NCI-H187 (cell line): ENCODE measurements around the gene MEMO1.
"Not testable (repeated sequence)": the region's sequence is repeated elsewhere in the genome, so short reads cannot be mapped to it uniquely, and the experiment has no call there.

Experiments
- DNase-seq, 2 experiments: peaks; one replicate each; lab custom pipeline; 2025; lab: John Stamatoyannopoulos, UW

The MEMO1 gene

GRCh38 chr2:31998731-31999383 lies 12.0 kb downstream of the MEMO1 start:
- no peak for DNase-seq

GRCh38 chr2:31997653-31998052 lies 13.2 kb downstream of the MEMO1 start:
- DNase-seq = no peak

GRCh38 chr2:31996571-31997150 lies 14.1 kb downstream of the MEMO1 start:
- DNase-seq = no peak

GRCh38 chr2:31992934-31993333 lies 17.9 kb downstream of the MEMO1 start:
- no peak for DNase-seq

GRCh38 chr2:31992025-31992579 lies 18.7 kb downstream of the MEMO1 start:
- no peak for DNase-seq

GRCh38 chr2:31989946-31990345 lies 20.9 kb downstream of the MEMO1 start:
- DNase-seq = no peak

GRCh38 chr2:31987454-31988220 lies 23.2 kb downstream of the MEMO1 start:
- DNase-seq = no peak

GRCh38 chr2:31986906-31987305 lies 23.9 kb downstream of the MEMO1 start:
- no peak for DNase-seq

- DNase-seq = no peak
These were observed 26.9 kb downstream of the MEMO1 start for GRCh38 chr2:31983762-31984467.

- no peak for DNase-seq
These were observed 30.0 kb downstream of the MEMO1 start for GRCh38 chr2:31980674-31981356.

- no peak for DNase-seq
These were observed 30.9 kb downstream of the MEMO1 start for GRCh38 chr2:31979956-31980355.

GRCh38 chr2:31979018-31979417 lies 31.8 kb downstream of the MEMO1 start:
- no peak for DNase-seq

GRCh38 chr2:31978436-31978835 lies 32.4 kb downstream of the MEMO1 start:
- no peak for DNase-seq

- DNase-seq = no peak
These were observed 37.1 kb downstream of the MEMO1 start for GRCh38 chr2:31973665-31974064.

- DNase-seq = no peak
These were observed 38.7 kb downstream of the MEMO1 start for GRCh38 chr2:31972059-31972458.

GRCh38 chr2:31969178-31969577 lies 41.6 kb downstream of the MEMO1 start:
- DNase-seq = no peak

GRCh38 chr2:31967790-31968189 lies 43.0 kb downstream of the MEMO1 start:
- DNase-seq = no peak

GRCh38 chr2:31966402-31966801 lies 44.4 kb downstream of the MEMO1 start:
- not testable (repeated sequence) for DNase-seq

GRCh38 chr2:31965094-31965493 lies 45.7 kb downstream of the MEMO1 start:
- no peak for DNase-seq

GRCh38 chr2:31962757-31963361 lies 47.9 kb downstream of the MEMO1 start:
- no peak for DNase-seq

- no peak for DNase-seq
These were observed 52.6 kb downstream of the MEMO1 start for GRCh38 chr2:31958140-31958717.
